ENCODE results near the gene CPNE6. TPM values are rescaled to one million over a fixed set of nuclear protein-coding genes. Genes with fewer than 3 reads are reported as not detected.
"Not testable (repeated sequence)": the region's sequence is repeated elsewhere in the genome, so short reads cannot be mapped to it uniquely, and the experiment has no call there.

CPNE6 gene
- total RNA-seq = not detected in 2 replicates

GRCh38 chr14:24071144-24071697 lies at the start of gene CPNE6:
Gene CPNE6 (plus strand): TSS chr14:24071562. CDS start chr14:24072937, 1,375 bp downstream.
- intact Hi-C loops (cut with micrococcal nuclease) = no loop called here

- intact Hi-C loops (cut with micrococcal nuclease) = not testable (repeated sequence)
Observed at GRCh38 chr14:24024939-24025418, 46.4 kb upstream of the CPNE6 start.

- intact Hi-C loops (cut with micrococcal nuclease) = not testable (repeated sequence)
Observed at GRCh38 chr14:24029687-24030086, 41.7 kb upstream of the CPNE6 start.

GRCh38 chr14:24031331-24031730 lies 40.0 kb upstream of the CPNE6 start:
- intact Hi-C loops (cut with micrococcal nuclease) = not testable (repeated sequence)

- intact Hi-C loops (cut with micrococcal nuclease) = no loop called here
Observed at GRCh38 chr14:24032727-24033418, 38.5 kb upstream of the CPNE6 start.

GRCh38 chr14:24035769-24036168 lies 35.6 kb upstream of the CPNE6 start:
- intact Hi-C loops (cut with micrococcal nuclease) = loop anchor here (1.0 to 5.0 kb wide), 3 partner anchors 21 to 73 kb away; partner anchors contain the start of gene DHRS4L2

GRCh38 chr14:24036169-24036962 lies 35.0 kb upstream of the CPNE6 start:
- intact Hi-C loops (cut with micrococcal nuclease) = loop anchor here (1.0 to 5.0 kb wide), 3 partner anchors 22 to 72 kb away; partner anchors contain the start of gene DHRS4L2

- intact Hi-C loops (cut with micrococcal nuclease) = loop anchor here (1.0 to 5.0 kb wide), 3 partner anchors 23 to 72 kb away; partner anchors contain the start of gene DHRS4L2
Observed at GRCh38 chr14:24036963-24037657, 34.3 kb upstream of the CPNE6 start.

- intact Hi-C loops (cut with micrococcal nuclease) = loop anchor here (2.0 to 5.0 kb wide), 2 partner anchors 50 to 71 kb away; partner anchors contain the start of gene DHRS4L2
Observed at GRCh38 chr14:24037658-24038037, 33.7 kb upstream of the CPNE6 start.

GRCh38 chr14:24038686-24039085 lies 32.7 kb upstream of the CPNE6 start:
- intact Hi-C loops (cut with micrococcal nuclease) = loop anchor here (5.0 kb wide), 1 partner anchor 51 kb away; the partner anchor contains the start of gene DHRS4L2

- intact Hi-C loops (cut with micrococcal nuclease) = no loop called here
Observed at GRCh38 chr14:24040692-24041091, 30.7 kb upstream of the CPNE6 start.

- intact Hi-C loops (cut with micrococcal nuclease) = no loop called here
Observed at GRCh38 chr14:24042746-24043145, 28.6 kb upstream of the CPNE6 start.

- intact Hi-C loops (cut with micrococcal nuclease) = not testable (repeated sequence)
Observed at GRCh38 chr14:24049002-24049401, 22.4 kb upstream of the CPNE6 start.

- intact Hi-C loops (cut with micrococcal nuclease) = not testable (repeated sequence)
Observed at GRCh38 chr14:24050753-24051152, 20.6 kb upstream of the CPNE6 start.

GRCh38 chr14:24051176-24051788 lies 20.1 kb upstream of the CPNE6 start:
- intact Hi-C loops (cut with micrococcal nuclease) = no loop called here

GRCh38 chr14:24051789-24052655 lies 19.3 kb upstream of the CPNE6 start, which contains the start of gene CARMIL3:
Gene CARMIL3 (plus strand): TSS chr14:24052009. CDS start chr14:24052154, 145 bp downstream.
- intact Hi-C loops (cut with micrococcal nuclease) = loop anchor here (1.0 to 2.0 kb wide), 2 partner anchors 43 to 62 kb away; partner anchors contain the start of genes DCAF11, NRL and PCK2

GRCh38 chr14:24052656-24053547 lies 18.5 kb upstream of the CPNE6 start:
- intact Hi-C loops (cut with micrococcal nuclease) = loop anchor here (1.0 to 2.0 kb wide), 2 partner anchors 42 to 61 kb away; partner anchors contain the start of genes DCAF11, NRL and PCK2

Data from T-helper 2 cell treated with Interferon-gamma antibody and Interleukin-4, amounts not matched to agents 100 ng/mL and 5 ng/mL, for 36 hours (primary cell).